HepG2 (cell line): ENCODE measurements around the gene CBFA2T2. TPM values are rescaled to one million over a fixed set of nuclear protein-coding genes. Genes with fewer than 3 reads are reported as not detected.

Experiments
- ATAC-seq: fragments of 200-7000 bp; cut with Tn5 transposase; 3 replicates; pipeline ENCODE4 v1.9.1; 2020; ENCODE audit warnings: mild to moderate bottlenecking, moderate library complexity
- BruUV-seq: library from RNA; stranded (reverse); fragments of 400-500 nt; replicated peaks from 2 replicates; lab custom pipeline; 2021; lab: Mats Ljungman, UMichigan
- CTCF ChIA-PET: fragments of 300-600 bp; formaldehyde crosslinking; extraction: SDS; loops from one replicate; lab custom pipeline; 2021; ENCODE audit warnings: low total read pairs, inconsistent platforms, low intra/inter-chr PET ratio; lab: Yijun Ruan, JAX
- POLR2A ChIA-PET: fragments of 350-600 bp; sonication (Branson Sonifier 250); formaldehyde crosslinking; loops from one replicate; lab custom pipeline; 2020; ENCODE audit warnings: antibody characterized with exemption, inconsistent platforms; lab: Yijun Ruan, JAX
- DNase-seq: peaks from one replicate; pipeline ENCODE4 v3.0.0-alpha.2; 2015; ENCODE audit warnings: low spot score
- FAIRE-seq: peaks from 3 replicates; lab custom pipeline; 2011; peaks lifted over from hg19 to GRCh38; lab: Jason Lieb, UNC
- H2AFZ ChIP-seq: one replicate; pipeline ENCODE4 v1.6.1; 2011; ENCODE audit warnings: low read length, inconsistent platforms
- H3K27ac ChIP-seq: fragments of 300-600 bp; 3 replicates; pipeline ENCODE4 v1.8.0; 2011; ENCODE audit warnings: mixed run types, mild to moderate bottlenecking, mixed read lengths, low read length, inconsistent platforms; ENCODE audit not compliant: insufficient read depth; ENCODE audit errors: extremely low read length
- H3K27me3 ChIP-seq, 2 experiments: fragments of 200-600 bp in 1 of 2; 2 replicates in 1 of 2; 3 replicates in 1 of 2; pipeline versions ENCODE4 v1.6.0 to v1.8.0; 2011; ENCODE audit warnings: low read length in 2 of 2, mild to moderate bottlenecking in 2 of 2, moderate library complexity in 2 of 2, inconsistent platforms in 1 of 2; ENCODE audit not compliant: insufficient read depth in 2 of 2, control insufficient read depth in 1 of 2
- H3K36me3 ChIP-seq, 2 experiments: fragments of 200-600 bp in 1 of 2; replicated peaks in 1 of 2; 2 replicates in 1 of 2; 3 replicates in 1 of 2; pipeline versions ENCODE4 v1.5.1 to v1.8.0; 2011; ENCODE audit warnings: low read length in 2 of 2, inconsistent platforms in 1 of 2; ENCODE audit not compliant: insufficient read depth in 2 of 2, control insufficient read depth in 1 of 2
- H3K4me1 ChIP-seq: 2 replicates; pipeline ENCODE4 v1.5.1; 2012; ENCODE audit warnings: low read length, inconsistent platforms; ENCODE audit not compliant: insufficient read depth
- H3K4me2 ChIP-seq: 2 replicates; pipeline ENCODE4 v1.6.0; 2011; ENCODE audit warnings: low read depth, low read length, inconsistent platforms
- H3K4me3 ChIP-seq, 3 experiments: fragments of 200-600 bp in 1 of 3; sonication (generic), shearing (Covaris generic) in 1 of 3; replicated peaks in 1 of 3; 2 replicates each; pipeline ENCODE4 v1.5.1; 2011 to 2016; ENCODE audit warnings: low read length in 3 of 3, inconsistent platforms in 2 of 3, low read depth in 2 of 3, mild to moderate bottlenecking in 2 of 3, control low read depth in 1 of 3, mixed read lengths in 1 of 3; ENCODE audit not compliant: insufficient read depth in 1 of 3
- H3K79me2 ChIP-seq: one replicate; pipeline ENCODE4 v1.6.1; 2011; ENCODE audit warnings: low read length, inconsistent platforms; ENCODE audit not compliant: insufficient read depth
- H3K9ac ChIP-seq: 2 replicates; pipeline ENCODE4 v1.6.0; 2011; ENCODE audit warnings: mild to moderate bottlenecking, low read depth, low read length, inconsistent platforms; ENCODE audit not compliant: insufficient read depth
- H3K9me3 ChIP-seq: 2 replicates; pipeline ENCODE4 v1.5.1; 2012; ENCODE audit warnings: mild to moderate bottlenecking, low read length
- H4K20me1 ChIP-seq: 2 replicates; pipeline ENCODE4 v1.6.0; 2011; ENCODE audit warnings: inconsistent platforms, mild to moderate bottlenecking, low read length, moderate library complexity; ENCODE audit not compliant: insufficient read depth
- ARHGAP35 ChIP-seq: sonication (generic); formaldehyde crosslinking; IDR thresholded peaks from 2 replicates; pipeline ENCODE4 v1.9.0; 2022; ENCODE audit warnings: mild to moderate bottlenecking, inconsistent platforms, moderate library complexity, missing genetic modification reagents, borderline replicate concordance
- CEBPG ChIP-seq: IDR thresholded peaks from 2 replicates; pipeline ENCODE4 v1.6.1; 2016
- FOXA1 ChIP-seq, 2 experiments: fragments of 450-650 bp in 1 of 2; sonication (generic) in 1 of 2; formaldehyde crosslinking in 1 of 2; IDR thresholded peaks; 2 replicates each; pipeline versions ENCODE4 v1.4.0 to v1.6.1; 2016 to 2020; ENCODE audit warnings: missing genetic modification reagents in 1 of 2
- GABPA ChIP-seq, 2 experiments: IDR thresholded peaks; 2 replicates each; pipeline ENCODE4 v1.6.1; 2011 to 2016; ENCODE audit warnings: low read depth in 2 of 2, low read length in 1 of 2, missing biosample characterization in 1 of 2, missing genetic modification characterization in 1 of 2
- KLF6 ChIP-seq: IDR thresholded peaks from 2 replicates; pipeline ENCODE4 v1.8.0; 2016; ENCODE audit warnings: missing biosample characterization, missing genetic modification reagents
- MAFG ChIP-seq: sonication (generic); formaldehyde crosslinking; IDR thresholded peaks from 2 replicates; pipeline ENCODE4 v1.5.1; 2020; ENCODE audit warnings: mild to moderate bottlenecking, missing genetic modification reagents
- PRDM4 ChIP-seq: sonication (generic); formaldehyde crosslinking; IDR thresholded peaks from 2 replicates; pipeline ENCODE4 v1.9.0; 2021; ENCODE audit warnings: missing genetic modification reagents, borderline replicate concordance
- SMARCE1 ChIP-seq: fragments of 450-650 bp; IDR thresholded peaks from 2 replicates; pipeline ENCODE4 v1.6.1; 2017; ENCODE audit warnings: borderline replicate concordance
- ZNF263 ChIP-seq: sonication (generic); formaldehyde crosslinking; IDR thresholded peaks from 2 replicates; pipeline ENCODE4 v1.4.0; 2020; ENCODE audit warnings: missing genetic modification reagents
- WGBS: methylation state at CpG from one replicate; pipeline ENCODE4 v1.1.6; 2017; ENCODE audit warnings: low lambda C conversion rate; 5-methylcytosine and 5-hydroxymethylcytosine counted together
- in situ Hi-C: cut with HindIII; loops from 2 replicates; pipeline ENCODE4 v1.10.0; 2017; ENCODE audit warnings: low pct_unique_long_range_greater_than_20kb; ENCODE audit not compliant: extremely low pct_ligation_motif_present
- intact Hi-C: fragments of 100-400 bp; cut with micrococcal nuclease; formaldehyde crosslinking; loops from one replicate; pipeline ENCODE4 v1.10.0; 2022; ENCODE audit not compliant: unreplicated experiment
- polyA plus RNA-seq, 8 experiments: library from polyadenylated mRNA; depleted of rRNA in 3 of 8; stranded (reverse) in 7 of 8; unstranded in 1 of 8; fragments of >200 nt; fragmentation: Illumina TruSeq in 4 of 8; extraction: Trizol in 4 of 8; gene quantifications; 2 replicates each; pipeline versions ENCODE4 v1.2.1 to v1.2.3, GENCODE V29; 2011 to 2016; ENCODE audit warnings: low read depth in 4 of 8, missing spikeins in 1 of 8, mixed read lengths in 1 of 8; ENCODE audit not compliant: insufficient read depth in 1 of 8
- total RNA-seq, 5 experiments: library from RNA; depleted of rRNA; stranded (reverse); fragments of >200 nt; fragmentation: Illumina TruSeq; extraction: Trizol; gene quantifications; 2 replicates each; pipeline ENCODE4 v1.2.3, GENCODE V29; 2016; ENCODE audit warnings: low read depth in 1 of 5
- TF ChIP-seq, protein P1 (sequence below): sonication (generic); formaldehyde crosslinking; IDR thresholded peaks from 2 replicates; pipeline ENCODE4 v1.9.0; 2021; ENCODE audit warnings: missing genetic modification reagents, mild to moderate bottlenecking, borderline replicate concordance
- TF ChIP-seq, protein P2 (sequence below): sonication (generic); formaldehyde crosslinking; IDR thresholded peaks from 2 replicates; pipeline ENCODE4 v1.5.1; 2020; ENCODE audit warnings: mild to moderate bottlenecking, missing genetic modification reagents

Gene CBFA2T2
- total and polyA plus RNA-seq, 2 of the 13 experiments (the other 11 are each of a cell fraction or from before 2014, with no cell fraction given), result 6.3 to 21.2 TPM

DNA sequence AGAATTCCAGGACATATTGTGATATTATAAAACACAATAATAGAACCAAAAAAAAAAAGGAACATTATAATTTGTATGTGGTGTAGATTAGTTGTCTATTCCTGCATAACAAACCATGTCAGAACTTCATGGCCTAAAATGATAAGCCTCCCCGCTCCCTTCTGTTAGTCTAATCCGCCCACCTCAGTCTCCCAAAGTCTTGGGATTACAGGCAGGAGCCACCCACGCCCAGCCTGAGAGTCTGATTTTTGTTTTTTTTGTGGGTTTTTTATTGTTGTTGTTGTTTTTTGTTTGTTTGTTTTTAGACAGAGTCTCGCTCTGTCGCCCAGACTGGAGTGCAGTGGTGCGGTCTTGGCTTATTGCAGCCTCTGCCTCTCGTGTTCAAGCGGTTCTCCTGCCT is 111.1 kb downstream of the CBFA2T2 start (continued):
- TF ChIP-seq MAFG (CRISPR knock-in tag), result no peak
- no peak for TF ChIP-seq FOXA1 (IDR thresholded peaks at IDR 0.05)
- TF ChIP-seq FOXA1 (CRISPR knock-in tag; IDR thresholded peaks at IDR 0.05), result no peak

DNA sequence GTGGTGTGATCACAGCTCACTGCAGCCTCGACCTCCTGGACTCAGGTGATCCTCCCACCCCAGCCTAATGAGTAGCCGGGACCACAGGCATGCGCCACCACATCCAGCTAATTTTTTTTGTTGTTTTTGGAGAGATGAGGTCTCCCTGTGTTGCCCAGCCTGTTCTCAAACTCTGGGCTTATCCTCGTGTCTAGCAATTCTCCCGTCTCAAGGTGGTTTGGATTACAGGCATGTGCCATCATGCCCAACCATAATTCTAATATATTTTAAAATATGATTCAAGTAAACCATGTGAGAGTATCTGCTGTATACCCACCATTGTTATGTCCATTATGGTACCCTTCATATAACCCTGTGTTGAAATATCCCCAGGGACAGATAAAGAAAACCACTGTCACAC is 112.0 kb downstream of the CBFA2T2 start:
- CTCF ChIA-PET, result no interaction called here
- Histone ChIP-seq H3K79me2 (no peaks in the 10 kb centered on the region), H3K36me3 (peaks cover 3 to 16% of the 10 kb centered on the region in 2 experiments; a peak in 4 of 5 replicates), H2AFZ (no peak overlapping the region), H3K4me2 (no peak overlapping the region), H3K9me3 (no peaks in the 10 kb centered on the region), H3K27me3 (no peaks in the 10 kb centered on the region), H3K9ac (no peak overlapping the region), H3K4me3 (no peak overlapping the region)
- in situ Hi-C loops, result no loop called here
- ATAC-seq (no peak), DNase-seq (no peak)
- POLR2A ChIA-PET, result no interaction called here
- no TSS peak for BruUV-seq
- TF ChIP-seq, protein P1, sequence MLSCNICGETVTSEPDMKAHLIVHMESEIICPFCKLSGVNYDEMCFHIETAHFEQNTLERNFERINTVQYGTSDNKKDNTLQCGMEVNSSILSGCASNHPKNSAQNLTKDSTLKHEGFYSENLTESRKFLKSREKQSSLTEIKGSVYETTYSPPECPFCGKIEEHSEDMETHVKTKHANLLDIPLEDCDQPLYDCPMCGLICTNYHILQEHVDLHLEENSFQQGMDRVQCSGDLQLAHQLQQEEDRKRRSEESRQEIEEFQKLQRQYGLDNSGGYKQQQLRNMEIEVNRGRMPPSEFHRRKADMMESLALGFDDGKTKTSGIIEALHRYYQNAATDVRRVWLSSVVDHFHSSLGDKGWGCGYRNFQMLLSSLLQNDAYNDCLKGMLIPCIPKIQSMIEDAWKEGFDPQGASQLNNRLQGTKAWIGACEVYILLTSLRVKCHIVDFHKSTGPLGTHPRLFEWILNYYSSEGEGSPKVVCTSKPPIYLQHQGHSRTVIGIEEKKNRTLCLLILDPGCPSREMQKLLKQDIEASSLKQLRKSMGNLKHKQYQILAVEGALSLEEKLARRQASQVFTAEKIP (CRISPR knock-in tag), result no peak
- TF ChIP-seq GABPA (IDR thresholded peaks at IDR 0.05; ENCODE audit: low read depth, low read length) (no peak), GABPA (CRISPR knock-in tag; IDR thresholded peaks at IDR 0.05; ENCODE audit: low read depth) (no peak), PRDM4 (CRISPR knock-in tag) (no peak), ARHGAP35 (CRISPR knock-in tag) (no peak), KLF6 (CRISPR knock-in tag) (no peak), ZNF263 (CRISPR knock-in tag) (peak; percentile 57; the same call in 1 of the 2 replicates), SMARCE1 (no peak), CEBPG (CRISPR knock-in tag) (no peak)
- TF ChIP-seq, protein P2, sequence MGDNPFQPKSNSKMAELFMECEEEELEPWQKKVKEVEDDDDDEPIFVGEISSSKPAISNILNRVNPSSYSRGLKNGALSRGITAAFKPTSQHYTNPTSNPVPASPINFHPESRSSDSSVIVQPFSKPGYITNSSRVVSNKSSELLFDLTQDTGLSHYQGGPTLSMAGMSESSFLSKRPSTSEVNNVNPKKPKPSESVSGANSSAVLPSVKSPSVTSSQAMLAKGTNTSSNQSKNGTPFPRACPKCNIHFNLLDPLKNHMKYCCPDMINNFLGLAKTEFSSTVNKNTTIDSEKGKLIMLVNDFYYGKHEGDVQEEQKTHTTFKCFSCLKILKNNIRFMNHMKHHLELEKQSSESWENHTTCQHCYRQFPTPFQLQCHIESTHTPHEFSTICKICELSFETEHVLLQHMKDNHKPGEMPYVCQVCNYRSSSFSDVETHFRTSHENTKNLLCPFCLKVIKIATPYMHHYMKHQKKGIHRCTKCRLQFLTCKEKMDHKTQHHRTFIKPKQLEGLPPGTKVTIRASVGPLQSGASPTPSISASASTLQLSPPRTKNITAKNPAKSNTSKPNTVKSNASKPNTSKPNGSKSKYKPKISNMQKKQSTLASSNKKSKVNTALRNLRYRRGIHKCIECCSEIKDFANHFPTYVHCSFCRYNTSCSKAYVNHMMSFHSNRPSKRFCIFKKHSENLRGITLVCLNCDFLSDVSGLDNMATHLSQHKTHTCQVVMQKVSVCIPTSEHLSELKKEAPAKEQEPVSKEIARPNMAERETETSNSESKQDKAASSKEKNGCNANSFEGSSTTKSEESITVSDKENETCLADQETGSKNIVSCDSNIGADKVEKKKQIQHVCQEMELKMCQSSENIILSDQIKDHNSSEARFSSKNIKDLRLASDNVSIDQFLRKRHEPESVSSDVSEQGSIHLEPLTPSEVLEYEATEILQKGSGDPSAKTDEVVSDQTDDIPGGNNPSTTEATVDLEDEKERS (CRISPR knock-in tag), result no peak
- TF ChIP-seq, all 625 proteins: peak for 1
- no peak overlapping the region for H3K27ac ChIP-seq
- no peak for FAIRE-seq
- H4K20me1 ChIP-seq, result no peaks in the 10 kb centered on the region
- intact Hi-C loops, result loop anchor here (5.0 kb wide), 1 partner anchor 40 kb away; no protein-coding TSS in a partner anchor
- H3K4me1 ChIP-seq, result peaks cover 32% of the 10 kb centered on the region
- 88% methylated on average over 5 of the region's 5 CpGs for WGBS
